ENCODE data around the gene ZBTB9.

The ZBTB9 gene

GRCh38 chr6:33459226-33459625, 4.8 kb downstream of the ZBTB9 start:
- H3K27ac ChIP-seq (ENCODE audit: low read length): no peak overlapping the region
- no peaks in the 10 kb centered on the region for H3K27me3 ChIP-seq (replicated peaks; ENCODE audit: insufficient read depth, low read length)
- peaks cover 12% of the 10 kb centered on the region for H3K79me2 ChIP-seq (ENCODE audit: low read length)
- H2AFZ ChIP-seq (ENCODE audit: low read length): no peak overlapping the region
- no peak overlapping the region for H3K4me2 ChIP-seq (ENCODE audit: low read depth, low read length)
- H3K9ac ChIP-seq (ENCODE audit: low read length): no peak overlapping the region
- H3K9me2 ChIP-seq (replicated peaks; ENCODE audit: insufficient read depth, low read length): no peaks in the 10 kb centered on the region
- no peak overlapping the region for H3K4me3 ChIP-seq (ENCODE audit: low read length)
- no peaks in the 10 kb centered on the region for H3K9me3 ChIP-seq (replicated peaks; ENCODE audit: insufficient read depth, low read length)
- H3F3A ChIP-seq (ENCODE audit: insufficient read depth, low read length): no peaks in the 10 kb centered on the region
- no peak for TF ChIP-seq EZH2 (optimal IDR thresholded peaks at IDR 0.05; ENCODE audit: low read depth, low read length)
- no peak for TF ChIP-seq CTCF (IDR thresholded peaks at IDR 0.05; ENCODE audit: low read length)
- TF ChIP-seq EZH2phosphoT487 (IDR thresholded peaks at IDR 0.05; ENCODE audit: low read length): no peak
- H3K36me3 ChIP-seq (replicated peaks; ENCODE audit: insufficient read depth, low read length): no peaks in the 10 kb centered on the region
- H4K20me1 ChIP-seq (ENCODE audit: insufficient read depth, low read length): no peaks in the 10 kb centered on the region
- DNase-seq: no peak
- H3K4me1 ChIP-seq (ENCODE audit: low read length): no peaks in the 10 kb centered on the region

GRCh38 chr6:33466075-33466735, 11.8 kb downstream of the ZBTB9 start:
- Histone ChIP-seq H3K9ac (ENCODE audit: low read length) (no peak overlapping the region), H3K4me1 (ENCODE audit: low read length) (no peaks in the 10 kb centered on the region), H3K9me3 (replicated peaks; ENCODE audit: insufficient read depth, low read length) (no peaks in the 10 kb centered on the region), H3K36me3 (replicated peaks; ENCODE audit: insufficient read depth, low read length) (no peaks in the 10 kb centered on the region), H3K9me2 (replicated peaks; ENCODE audit: insufficient read depth, low read length) (no peaks in the 10 kb centered on the region), H3K79me2 (ENCODE audit: low read length) (no peaks in the 10 kb centered on the region), H3K4me2 (ENCODE audit: low read depth, low read length) (no peak overlapping the region), H2AFZ (ENCODE audit: low read length) (no peak overlapping the region), H3F3A (ENCODE audit: insufficient read depth, low read length) (no peaks in the 10 kb centered on the region), H3K4me3 (ENCODE audit: low read length) (no peak overlapping the region), H4K20me1 (ENCODE audit: insufficient read depth, low read length) (no peaks in the 10 kb centered on the region), H3K27me3 (replicated peaks; ENCODE audit: insufficient read depth, low read length) (no peaks in the 10 kb centered on the region), H3K27ac (ENCODE audit: low read length) (no peak overlapping the region)
- no peak for DNase-seq
- TF ChIP-seq EZH2phosphoT487 (IDR thresholded peaks at IDR 0.05; ENCODE audit: low read length): no peak
- TF ChIP-seq EZH2 (optimal IDR thresholded peaks at IDR 0.05; ENCODE audit: low read depth, low read length): no peak
- no peak for TF ChIP-seq CTCF (IDR thresholded peaks at IDR 0.05; ENCODE audit: low read length)

- Histone ChIP-seq H3K4me1 (ENCODE audit: low read length) (no peaks in the 10 kb centered on the region), H3K36me3 (replicated peaks; ENCODE audit: insufficient read depth, low read length) (no peaks in the 10 kb centered on the region), H3K9me2 (replicated peaks; ENCODE audit: insufficient read depth, low read length) (no peaks in the 10 kb centered on the region), H3K9ac (ENCODE audit: low read length) (no peak overlapping the region), H3K27ac (ENCODE audit: low read length) (no peak overlapping the region), H3K4me3 (ENCODE audit: low read length) (no peak overlapping the region), H3K27me3 (replicated peaks; ENCODE audit: insufficient read depth, low read length) (no peaks in the 10 kb centered on the region), H2AFZ (ENCODE audit: low read length) (no peak overlapping the region), H3F3A (ENCODE audit: insufficient read depth, low read length) (no peaks in the 10 kb centered on the region), H4K20me1 (ENCODE audit: insufficient read depth, low read length) (no peaks in the 10 kb centered on the region), H3K9me3 (replicated peaks; ENCODE audit: insufficient read depth, low read length) (no peaks in the 10 kb centered on the region), H3K79me2 (ENCODE audit: low read length) (no peaks in the 10 kb centered on the region), H3K4me2 (ENCODE audit: low read depth, low read length) (no peak overlapping the region)
- DNase-seq: no peak
- TF ChIP-seq CTCF (IDR thresholded peaks at IDR 0.05; ENCODE audit: low read length): no peak
- no peak for TF ChIP-seq EZH2phosphoT487 (IDR thresholded peaks at IDR 0.05; ENCODE audit: low read length)
- TF ChIP-seq EZH2 (optimal IDR thresholded peaks at IDR 0.05; ENCODE audit: low read depth, low read length): no peak
Observed at GRCh38 chr6:33467091-33467490, 12.7 kb downstream of the ZBTB9 start.
